Heart right ventricle (tissue), 16 donors: ENCODE data around the gene CDH23. TPM values are rescaled to one million over a fixed set of nuclear protein-coding genes. Genes with fewer than 3 reads are reported as not detected.

Experiments
- ATAC-seq, 8 donors: fragments of 200-7000 bp; cut with Tn5 transposase; one replicate each; pipeline ENCODE4 v1.9.1; 2020; ENCODE audit warnings: mild to moderate bottlenecking in 8 of 8, moderate library complexity in 8 of 8, moderate number of reproducible peaks in 1 of 8
- DNase-seq, 2 donors: peaks; one replicate each; pipeline ENCODE4 v3.0.0-alpha.2; 2020
- H3K27ac ChIP-seq, 10 donors: fragments of 200-600 bp; sonication (generic) in 2 of 10; one replicate each; pipeline versions ENCODE4 v1.5.0 to v1.8.0; 2020 to 2022; ENCODE audit warnings: mild to moderate bottlenecking in 3 of 10
- H3K27me3 ChIP-seq, 7 donors: fragments of 200-600 bp; one replicate each; pipeline ENCODE4 v1.8.0; 2021 to 2022; ENCODE audit warnings: mild to moderate bottlenecking in 2 of 7
- H3K36me3 ChIP-seq, 9 donors: fragments of 200-600 bp; sonication (generic) in 1 of 9; one replicate each; pipeline versions ENCODE4 v1.5.0 to v1.8.0; 2020 to 2022; ENCODE audit warnings: mild to moderate bottlenecking in 2 of 9
- H3K4me1 ChIP-seq, 9 donors: fragments of 200-600 bp; sonication (generic) in 1 of 9; one replicate each; pipeline versions ENCODE4 v1.5.0 to v1.8.0; 2020 to 2022; ENCODE audit warnings: mild to moderate bottlenecking in 4 of 9
- H3K4me3 ChIP-seq, 10 donors: fragments of 200-600 bp; sonication (generic) in 2 of 10; one replicate each; pipeline versions ENCODE4 v1.5.0 to v1.8.0; 2020 to 2022; ENCODE audit warnings: mild to moderate bottlenecking in 7 of 10, moderate library complexity in 2 of 10
- H3K9me3 ChIP-seq, 11 donors: fragments of 200-600 bp in 10 of 11; sonication (generic) in 2 of 11; one replicate each; pipeline versions ENCODE4 v1.5.0 to v1.8.0; 2013 to 2022; ENCODE audit warnings: mild to moderate bottlenecking in 2 of 11, control low read depth in 1 of 11, moderate library complexity in 1 of 11
- CTCF ChIP-seq, 9 donors: fragments of 200-600 bp; sonication (generic) in 2 of 9; IDR thresholded peaks; one replicate each; pipeline versions ENCODE4 v1.5.0 to v1.8.0; 2021 to 2022; ENCODE audit warnings: antibody characterized with exemption in 9 of 9, mild to moderate bottlenecking in 5 of 9, moderate library complexity in 1 of 9
- WGBS, 2 donors: extraction: QIAGEN DNeasy Blood & Tissue Kit; methylation state at CpG; one replicate each; pipeline ENCODE4 v1.1.7; 2013; ENCODE audit warnings: inconsistent platforms in 1 of 2; 5-methylcytosine and 5-hydroxymethylcytosine counted together
- intact Hi-C, 10 donors: fragments of 100-400 bp; cut with DNase I; formaldehyde crosslinking; loops; one replicate each; pipeline versions ENCODE4 v1.11.1 to v1.14.2; 2022
- polyA plus RNA-seq, 2 donors: library from polyadenylated mRNA; stranded (reverse); fragments of 200-250 nt; gene quantifications; one replicate each; pipeline ENCODE4 v1.2.3, GENCODE V29; 2013
- total RNA-seq, 10 donors: library from RNA; stranded (reverse); fragmentation: NEBNext Ultra II Directional in 3 of 10; extraction: Animal tissue kit (Norgen Biotek cat#: 25700) in 3 of 10; gene quantifications; one replicate each; pipeline versions ENCODE4 v1.2.1 to v1.2.4, GENCODE V29; 2021 to 2023
- donor health status: Arrhythmogenic right ventricular cardiomyopathy.
- donor health status: ischemic (EF 13 %, LVEDD 7.1; RV severe dilation, severe dysfunction).
- donor health status: healthy with polysubstance abuse.
- donor health status: DM: no; HTN: yes; CAD: no.
- donor health status: DM: no; HTN: no; CAD: no.
- donor health status: ischemic (EF 25% LVEDD 6.9; RV normal size, moderate dysfunction).
- donor health status: ischemic (EF 25% LVEDD 5.7; RV mildly dilated, moderate dysfunction).
- donor health status: healthy.
- donor health status: DM: yes; HTN: yes; CAD: no.
- donor health status: Ischemic cardiomyopathy.
- donor health status: ischemic (EF 35%, LVEDD 5.7; RV mildly dilated, moderate dysfunction).
- donor health status: nonischemic (EF 11% LVEDD 7.7; RV severe dilation, severe dysfunction).
- donor health status: DM: yes; HTN: yes; CAD: no.
- donor health status: PGD.
- donor health status: ischemic (EF 29% LVEDD 5.4; RV normal size, mild dysfunction).
- donor health status: nonischemic (EF 23%, LVEDD 6.1; RV moderate dilation, normal function).

CDH23 gene
- total and polyA plus RNA-seq, 12 donors, result 1.1 to 7.7 (median 4.6) TPM

- Histone ChIP-seq H3K36me3 (no peaks in the 10 kb centered on the region), H3K4me3 (peak overlapping the region in 1 of 10 donors; percentile 23), H3K27ac (peak overlapping the region in 2 of 10 donors; percentile 29 to 89), H3K9me3 (no peaks in the 10 kb centered on the region), H3K4me1 (peaks cover 0 to 43% (median 6%) of the 10 kb centered on the region in 9 donors), H3K27me3 (peaks cover 0 to 6% (median 0%) of the 10 kb centered on the region in 7 donors)
- ATAC-seq (peak in 5 of 8 donors; percentile 45 to 68 (median 57)), DNase-seq (no peak)
- TF ChIP-seq CTCF (IDR thresholded peaks at IDR 0.05), result no peak
- intact Hi-C loops, result no loop called here
- WGBS, 2 donors, result 69 to 76% methylated on average over 14 of the region's 14 CpGs
These were observed 241.5 kb downstream of the CDH23 start for GRCh38 chr10:71638064-71638821.

DNA sequence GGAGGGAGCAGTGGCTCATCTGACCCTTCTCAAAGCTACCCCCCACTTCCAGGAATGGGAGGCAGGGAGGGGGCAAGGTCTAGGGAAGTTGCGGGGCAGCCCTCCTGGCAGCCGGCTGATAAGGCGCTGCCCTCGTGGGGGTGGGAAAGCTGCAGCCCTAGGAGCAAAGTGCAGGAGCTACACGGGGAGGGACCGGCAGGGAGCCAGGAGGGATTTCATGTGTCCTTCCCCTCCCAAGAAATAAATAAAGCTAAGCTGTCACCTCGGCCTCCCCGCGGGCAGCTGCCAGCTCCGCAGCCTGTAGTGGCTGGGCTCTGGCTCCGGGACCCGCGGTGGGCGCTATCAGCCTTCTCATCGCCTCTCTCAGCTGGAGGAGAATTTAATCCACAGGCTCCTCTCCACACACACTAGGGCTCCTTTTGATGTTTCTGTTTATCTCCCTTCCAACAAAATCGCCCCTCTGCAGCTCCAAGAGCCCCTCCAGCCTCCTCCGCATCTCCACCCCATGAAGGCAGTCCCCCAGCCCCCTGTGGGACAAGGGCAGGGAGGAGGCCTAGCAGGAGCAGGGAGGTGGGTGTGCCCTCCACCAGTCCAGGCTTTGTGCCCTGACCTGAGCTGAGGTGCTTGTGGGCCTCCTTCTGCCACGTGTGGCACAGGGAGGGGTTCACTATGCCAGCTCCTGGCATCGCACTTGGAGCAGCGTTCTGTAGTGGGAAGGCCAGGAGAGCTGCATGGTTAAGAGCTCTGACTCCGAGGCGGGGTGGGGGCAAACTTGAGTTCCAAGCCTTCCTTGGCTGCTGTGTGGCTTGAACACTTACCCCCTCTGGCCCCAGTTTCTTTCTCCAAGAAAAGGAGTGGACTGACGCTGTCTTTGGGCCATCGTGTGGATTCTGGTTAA, 242.4 kb downstream of the CDH23 start:
- no peaks in the 10 kb centered on the region for H3K36me3 ChIP-seq
- DNase-seq (no peak), ATAC-seq (no peak)
- WGBS, 2 donors, result 57 to 58% methylated on average over 24 of the region's 24 CpGs
- H3K4me3 ChIP-seq, result peak overlapping the region in 1 of 10 donors; percentile 23
- peaks cover 0 to 6% (median 0%) of the 10 kb centered on the region in 7 donors for H3K27me3 ChIP-seq
- H3K9me3 ChIP-seq, result no peaks in the 10 kb centered on the region
- peaks cover 0 to 43% (median 6%) of the 10 kb centered on the region in 9 donors for H3K4me1 ChIP-seq
- intact Hi-C loops, result no loop called here
- no peak for TF ChIP-seq CTCF (IDR thresholded peaks at IDR 0.05)
- peak overlapping the region in 1 of 10 donors; percentile 89 for H3K27ac ChIP-seq

DNA sequence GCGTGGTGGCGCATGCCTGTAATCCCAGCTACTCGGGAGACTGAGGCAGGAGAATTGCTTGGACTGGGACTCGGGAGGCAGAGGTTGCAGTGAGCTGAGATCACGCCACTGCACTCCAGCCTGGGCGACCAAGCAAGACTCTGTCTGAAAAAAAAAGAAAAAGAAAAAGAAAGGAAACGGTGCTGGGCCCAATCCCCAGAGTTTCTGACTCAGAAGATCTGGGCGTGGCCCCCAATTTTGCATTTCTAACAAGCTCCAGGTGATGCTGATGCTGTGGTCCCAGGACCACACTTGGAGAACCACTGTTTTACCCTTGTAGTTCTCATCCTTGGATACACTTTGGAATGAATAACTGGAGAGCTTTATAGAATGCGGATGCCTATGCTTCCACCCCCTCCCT, 243.9 kb downstream of the CDH23 start:
- no peaks in the 10 kb centered on the region for H3K36me3 ChIP-seq
- ATAC-seq, result no peak
- no peak overlapping the region for H3K4me3 ChIP-seq
- no peak for TF ChIP-seq CTCF (IDR thresholded peaks at IDR 0.05)
- no peaks in the 10 kb centered on the region for H3K9me3 ChIP-seq
- peaks cover 0 to 6% (median 0%) of the 10 kb centered on the region in 7 donors for H3K27me3 ChIP-seq
- no peak for DNase-seq
- peaks cover 0 to 33% (median 0%) of the 10 kb centered on the region in 9 donors for H3K4me1 ChIP-seq
- H3K27ac ChIP-seq, result no peak overlapping the region
- WGBS, 2 donors, result 79 to 83% methylated on average over 9 of the region's 9 CpGs
- intact Hi-C loops, result no loop called here

DNA sequence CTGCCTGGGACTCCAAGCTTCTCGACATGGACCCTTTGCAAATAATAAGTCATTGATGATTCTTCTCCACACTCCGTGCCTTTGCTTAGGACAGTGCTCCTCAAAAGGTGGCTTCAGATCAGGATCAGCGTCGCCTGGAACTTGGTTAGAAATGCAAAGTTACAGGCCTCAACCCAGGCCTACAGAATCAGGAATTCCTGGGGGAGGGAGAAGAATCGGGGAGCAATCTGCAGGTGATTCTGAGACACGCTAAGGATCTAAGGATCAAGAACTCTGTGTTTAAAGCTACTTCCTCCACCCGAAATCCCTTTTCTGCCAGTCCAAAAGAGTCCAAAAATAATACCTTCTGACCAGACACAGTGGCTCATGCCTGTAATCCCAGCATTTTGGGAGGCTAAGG, 244.7 kb downstream of the CDH23 start:
- no peak for TF ChIP-seq CTCF (IDR thresholded peaks at IDR 0.05)
- intact Hi-C loops, result no loop called here
- WGBS, 2 donors, result 94 to 95% methylated on average over 7 of the region's 7 CpGs
- no peak overlapping the region for H3K27ac ChIP-seq
- DNase-seq, result no peak
- peaks cover 0 to 28% (median 0%) of the 10 kb centered on the region in 9 donors for H3K4me1 ChIP-seq
- no peaks in the 10 kb centered on the region for H3K36me3 ChIP-seq
- no peaks in the 10 kb centered on the region for H3K9me3 ChIP-seq
- peaks cover 0 to 6% (median 0%) of the 10 kb centered on the region in 7 donors for H3K27me3 ChIP-seq
- ATAC-seq, result no peak
- H3K4me3 ChIP-seq, result no peak overlapping the region
